Loucy (cell line): ENCODE data around the gene MFN2.
A peak's percentile ranks its signal among the peaks of the same experiment; 100 is the strongest.

Experiments used
- H2AFZ ChIP-seq: fragments of 200-600 bp; sonication (generic); 2 replicates; pipeline ENCODE4 v1.6.0; 2016; ENCODE audit warnings: antibody characterized with exemption, mild to moderate bottlenecking, low read length, moderate library complexity
- H3F3A ChIP-seq: fragments of 200-600 bp; 2 replicates; pipeline ENCODE4 v1.6.0; 2016; ENCODE audit warnings: antibody characterized with exemption, low read depth, mild to moderate bottlenecking
- H3K27me3 ChIP-seq: fragments of 200-600 bp; sonication (generic); 2 replicates; pipeline ENCODE4 v1.6.1; 2014; ENCODE audit warnings: low read length, mild to moderate bottlenecking; ENCODE audit not compliant: insufficient read depth, poor library complexity, severe bottlenecking
- H3K36me3 ChIP-seq: fragments of 200-600 bp; sonication (generic); 2 replicates; pipeline ENCODE4 v1.6.1; 2016; ENCODE audit warnings: low read length; ENCODE audit not compliant: insufficient read depth
- H3K4me1 ChIP-seq: fragments of 200-600 bp; sonication (generic); 2 replicates; pipeline ENCODE4 v1.5.1; 2014; ENCODE audit warnings: low read length, mild to moderate bottlenecking; ENCODE audit not compliant: insufficient read depth, poor library complexity, severe bottlenecking
- H3K4me2 ChIP-seq: fragments of 200-600 bp; sonication (generic); 2 replicates; pipeline ENCODE4 v1.6.0; 2014; ENCODE audit warnings: antibody characterized with exemption, low read length, low read depth, mild to moderate bottlenecking; ENCODE audit not compliant: poor library complexity, severe bottlenecking
- H3K4me3 ChIP-seq: fragments of 200-600 bp; sonication (generic); 2 replicates; pipeline ENCODE4 v1.5.1; 2014; ENCODE audit warnings: low read length, mild to moderate bottlenecking, mixed read lengths; ENCODE audit not compliant: poor library complexity, severe bottlenecking
- H3K79me2 ChIP-seq: fragments of 200-600 bp; sonication (generic); 2 replicates; pipeline ENCODE4 v1.6.1; 2014; ENCODE audit warnings: low read length; ENCODE audit not compliant: insufficient read depth
- H3K9ac ChIP-seq: fragments of 200-600 bp; sonication (generic); 2 replicates; pipeline ENCODE4 v1.6.0; 2014; ENCODE audit warnings: mild to moderate bottlenecking, low read depth, low read length, moderate library complexity; ENCODE audit not compliant: poor library complexity, severe bottlenecking
- H3K9me2 ChIP-seq: fragments of 200-600 bp; sonication (generic); replicated peaks from 2 replicates; pipeline ENCODE4 v1.6.1; 2016; ENCODE audit warnings: low read depth, low read length, mixed read lengths
- H3K9me3 ChIP-seq: fragments of 200-600 bp; sonication (generic); 2 replicates; pipeline ENCODE4 v1.6.1; 2014; ENCODE audit warnings: mild to moderate bottlenecking, antibody characterized with exemption, low read length, low read depth; ENCODE audit not compliant: insufficient read depth
- H4K20me1 ChIP-seq: fragments of 200-600 bp; sonication (generic); 2 replicates; pipeline ENCODE4 v1.6.0; 2014; ENCODE audit warnings: antibody characterized with exemption, low read length, mild to moderate bottlenecking; ENCODE audit not compliant: insufficient read depth, poor library complexity, severe bottlenecking
- EZH2phosphoT487 ChIP-seq: fragments of 200-600 bp; IDR thresholded peaks from 2 replicates; pipeline ENCODE4 v1.6.1; 2018; ENCODE audit warnings: antibody characterized with exemption, mild to moderate bottlenecking, moderate library complexity, borderline replicate concordance
- TF ChIP-seq, protein P1 (sequence below): fragments of 200-600 bp; sonication (generic); conservative IDR thresholded peaks from 2 replicates; pipeline ENCODE4 v1.5.1; 2014; ENCODE audit warnings: mild to moderate bottlenecking, antibody characterized with exemption, low read length

MFN2 gene

DNA sequence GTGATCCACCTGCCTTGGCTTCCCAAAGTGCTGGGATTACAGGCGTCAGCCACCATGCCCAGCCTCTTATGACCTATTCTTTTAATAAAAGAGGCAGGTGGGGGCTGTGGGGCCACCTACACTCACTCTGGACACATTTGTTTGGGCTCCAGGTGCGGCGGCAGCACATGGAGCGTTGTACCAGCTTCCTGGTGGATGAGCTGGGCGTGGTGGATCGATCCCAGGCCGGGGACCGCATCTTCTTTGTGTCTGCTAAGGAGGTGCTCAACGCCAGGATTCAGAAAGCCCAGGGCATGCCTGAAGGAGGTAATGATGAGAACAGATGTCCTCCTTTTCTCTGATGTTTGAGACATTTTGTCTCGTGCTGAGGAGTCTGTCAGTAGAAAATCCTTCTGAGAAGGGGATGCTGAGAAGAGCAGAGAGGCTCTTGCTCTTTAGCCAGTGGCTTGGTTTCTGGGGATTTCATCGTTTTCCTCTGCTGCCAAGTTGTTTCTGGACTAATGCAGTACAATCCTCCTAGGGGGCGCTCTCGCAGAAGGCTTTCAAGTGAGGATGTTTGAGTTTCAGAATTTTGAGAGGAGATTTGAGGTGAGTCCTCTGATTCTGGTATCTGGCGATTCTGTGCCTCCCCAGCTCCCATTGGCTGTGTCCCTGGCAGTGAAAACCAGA lies 21.1 kb downstream of the MFN2 start:
- H3K36me3 ChIP-seq, result peaks cover 86% of the 10 kb centered on the region; the same call in 1 of the 2 replicates
- H3K9me2 ChIP-seq, result no peaks in the 10 kb centered on the region
- no peak overlapping the region for H3K4me3 ChIP-seq
- no peaks in the 10 kb centered on the region for H3K27me3 ChIP-seq
- no peak overlapping the region for H3K4me2 ChIP-seq
- TF ChIP-seq EZH2phosphoT487, result no peak
- TF ChIP-seq, protein P1, sequence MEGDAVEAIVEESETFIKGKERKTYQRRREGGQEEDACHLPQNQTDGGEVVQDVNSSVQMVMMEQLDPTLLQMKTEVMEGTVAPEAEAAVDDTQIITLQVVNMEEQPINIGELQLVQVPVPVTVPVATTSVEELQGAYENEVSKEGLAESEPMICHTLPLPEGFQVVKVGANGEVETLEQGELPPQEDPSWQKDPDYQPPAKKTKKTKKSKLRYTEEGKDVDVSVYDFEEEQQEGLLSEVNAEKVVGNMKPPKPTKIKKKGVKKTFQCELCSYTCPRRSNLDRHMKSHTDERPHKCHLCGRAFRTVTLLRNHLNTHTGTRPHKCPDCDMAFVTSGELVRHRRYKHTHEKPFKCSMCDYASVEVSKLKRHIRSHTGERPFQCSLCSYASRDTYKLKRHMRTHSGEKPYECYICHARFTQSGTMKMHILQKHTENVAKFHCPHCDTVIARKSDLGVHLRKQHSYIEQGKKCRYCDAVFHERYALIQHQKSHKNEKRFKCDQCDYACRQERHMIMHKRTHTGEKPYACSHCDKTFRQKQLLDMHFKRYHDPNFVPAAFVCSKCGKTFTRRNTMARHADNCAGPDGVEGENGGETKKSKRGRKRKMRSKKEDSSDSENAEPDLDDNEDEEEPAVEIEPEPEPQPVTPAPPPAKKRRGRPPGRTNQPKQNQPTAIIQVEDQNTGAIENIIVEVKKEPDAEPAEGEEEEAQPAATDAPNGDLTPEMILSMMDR, result peak; percentile 84
- no peaks in the 10 kb centered on the region for H3K4me1 ChIP-seq
- no peak overlapping the region for H3K9ac ChIP-seq
- H3K9me3 ChIP-seq, result no peaks in the 10 kb centered on the region
- no peaks in the 10 kb centered on the region for H4K20me1 ChIP-seq
- no peaks in the 10 kb centered on the region for H3K79me2 ChIP-seq
- H2AFZ ChIP-seq, result no peak overlapping the region
- no peaks in the 10 kb centered on the region for H3F3A ChIP-seq

GRCh38 chr1:12001996-12002493 lies 21.8 kb downstream of the MFN2 start:
- Histone ChIP-seq H3K27me3 (no peaks in the 10 kb centered on the region), H3K4me2 (no peak overlapping the region), H3K4me1 (no peaks in the 10 kb centered on the region), H3K9ac (no peak overlapping the region), H3K9me2 (no peaks in the 10 kb centered on the region), H4K20me1 (no peaks in the 10 kb centered on the region), H3K4me3 (no peak overlapping the region), H3K9me3 (no peaks in the 10 kb centered on the region), H3K79me2 (no peaks in the 10 kb centered on the region), H3F3A (no peaks in the 10 kb centered on the region), H3K36me3 (peaks cover 86% of the 10 kb centered on the region; the same call in 1 of the 2 replicates), H2AFZ (no peak overlapping the region)
- no peak for TF ChIP-seq EZH2phosphoT487
- TF ChIP-seq, protein P1, result no peak

- Histone ChIP-seq H3K9me3 (no peaks in the 10 kb centered on the region), H3K36me3 (peaks cover 81% of the 10 kb centered on the region; the same call in 1 of the 2 replicates), H3K9ac (no peak overlapping the region), H3K27me3 (no peaks in the 10 kb centered on the region), H3F3A (no peaks in the 10 kb centered on the region), H3K9me2 (no peaks in the 10 kb centered on the region), H3K4me3 (no peak overlapping the region), H4K20me1 (no peaks in the 10 kb centered on the region), H3K4me1 (no peaks in the 10 kb centered on the region), H3K79me2 (no peaks in the 10 kb centered on the region), H2AFZ (no peak overlapping the region), H3K4me2 (no peak overlapping the region)
- TF ChIP-seq EZH2phosphoT487, result no peak
- TF ChIP-seq, protein P1, result no peak
Measured at GRCh38 chr1:12003762-12004161, 23.5 kb downstream of the MFN2 start.
